Measurements from ENCODE around the gene METRNL.

The METRNL gene

DNA sequence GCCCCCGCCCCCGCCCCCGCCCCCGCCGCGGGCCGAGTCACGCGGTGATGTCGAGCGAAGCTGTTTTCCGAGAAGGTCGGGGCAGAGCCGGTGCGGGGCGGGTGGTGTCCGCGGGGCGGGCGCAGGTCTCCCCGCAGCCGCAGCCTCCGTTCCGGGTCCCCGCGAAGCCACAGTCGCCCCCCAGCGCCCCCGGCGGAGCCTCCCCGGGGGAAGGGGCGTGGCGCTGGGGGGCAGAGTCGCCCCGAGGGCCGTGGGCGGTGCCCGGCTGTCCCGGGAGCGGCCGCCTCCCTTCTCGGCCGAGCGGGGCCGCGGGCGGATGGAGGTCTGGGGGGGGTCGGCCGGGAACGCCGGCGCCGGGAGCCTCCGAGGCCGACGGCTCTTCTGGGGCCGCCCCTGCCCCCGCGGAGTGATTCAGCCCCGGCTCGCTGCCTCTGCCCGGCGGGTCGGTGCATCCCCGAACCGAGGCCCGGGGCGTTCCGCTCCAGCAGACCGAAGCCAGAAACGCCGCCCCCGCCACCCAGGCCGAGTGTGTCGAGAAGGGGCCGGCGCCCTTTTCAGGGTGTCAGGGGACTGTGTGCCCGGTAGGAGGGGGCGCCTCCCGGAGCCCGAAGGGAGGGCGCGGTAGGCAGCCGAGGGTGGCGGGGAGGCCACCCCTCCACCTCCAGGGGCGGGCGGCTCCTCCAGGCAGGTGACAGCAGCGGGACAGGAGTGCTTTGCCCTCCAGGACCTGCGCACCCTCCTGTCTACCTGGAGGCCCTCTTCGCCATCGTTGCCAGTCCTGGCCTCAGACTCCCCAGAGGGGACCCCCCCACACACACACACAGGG is 1.7 kb downstream of the METRNL start:
- peak; percentile 48 for DNase-seq (ENCODE audit: low read depth)

DNA sequence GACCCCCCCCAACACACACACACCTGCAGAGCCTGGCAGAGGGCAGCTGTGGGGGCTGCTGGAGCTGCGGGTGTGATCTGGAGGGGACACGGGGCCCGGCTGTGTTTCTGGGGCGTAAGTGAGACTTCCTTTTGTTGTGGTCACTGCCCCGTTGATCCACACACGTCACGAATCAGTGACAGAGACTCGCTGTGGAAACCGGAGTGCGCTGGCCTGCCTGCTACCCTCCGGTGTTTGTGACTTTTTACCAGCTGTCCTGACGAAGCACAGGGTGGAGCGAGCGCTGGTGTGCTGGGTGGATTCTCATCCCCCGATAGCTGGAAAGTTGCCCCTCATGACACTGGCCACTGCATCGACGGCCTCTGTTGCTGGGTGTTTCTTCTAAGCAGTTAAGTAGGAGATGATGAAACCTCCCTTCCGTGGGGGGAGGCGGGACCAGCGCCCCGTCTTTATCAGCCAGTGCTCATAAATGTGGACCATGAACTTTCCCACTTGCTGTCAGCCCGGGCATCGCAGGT is 2.3 kb downstream of the METRNL start:
- peak; percentile 47 for DNase-seq (ENCODE audit: low read depth)

GRCh38 chr17:83082424-83082823 is 3.0 kb downstream of the METRNL start:
- no peak for DNase-seq (ENCODE audit: low read depth)

GRCh38 chr17:83082909-83083367 is 3.5 kb downstream of the METRNL start:
- no peak for DNase-seq (ENCODE audit: low read depth)

DNA sequence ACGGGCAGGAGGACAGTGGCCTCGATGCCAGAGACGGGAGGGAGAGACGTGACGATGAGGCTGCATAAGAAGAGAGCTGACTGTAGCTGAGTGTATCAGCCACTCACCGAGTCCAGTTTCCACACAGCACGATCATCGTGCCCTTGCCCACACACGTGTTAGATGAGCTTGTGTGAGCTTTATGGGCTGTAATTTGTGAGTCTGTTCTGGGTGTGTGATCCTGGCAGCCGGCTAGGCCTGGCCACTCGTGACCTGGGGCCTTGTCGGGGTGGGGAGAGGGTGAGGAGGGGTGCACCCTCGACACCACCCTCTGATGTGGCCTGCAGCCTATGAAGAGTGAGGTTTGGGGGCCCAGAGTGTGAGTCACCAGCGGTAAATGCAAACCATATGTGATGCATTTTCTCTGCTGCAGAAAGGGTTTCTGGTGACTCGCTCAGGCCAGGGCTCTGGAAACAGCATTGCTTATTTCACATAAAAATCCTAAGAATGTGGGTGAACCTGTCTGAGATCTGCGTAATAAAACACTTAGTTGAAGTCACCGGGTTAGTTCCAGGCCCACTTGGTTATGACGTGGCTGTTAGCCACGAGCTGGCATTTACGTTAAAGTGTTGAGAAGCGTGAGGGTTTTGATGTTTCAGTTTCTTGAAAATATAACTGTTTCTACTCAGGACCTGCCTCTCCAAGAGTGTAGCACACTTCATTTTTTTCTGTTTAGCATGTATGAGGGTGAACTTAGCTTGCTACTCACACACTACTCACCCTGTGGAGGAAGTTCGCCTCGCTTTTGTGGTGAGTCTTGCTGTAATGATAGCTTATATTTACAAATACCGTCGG is 4.2 kb downstream of the METRNL start:
- peak; percentile 99 for DNase-seq (ENCODE audit: low read depth)

DNA sequence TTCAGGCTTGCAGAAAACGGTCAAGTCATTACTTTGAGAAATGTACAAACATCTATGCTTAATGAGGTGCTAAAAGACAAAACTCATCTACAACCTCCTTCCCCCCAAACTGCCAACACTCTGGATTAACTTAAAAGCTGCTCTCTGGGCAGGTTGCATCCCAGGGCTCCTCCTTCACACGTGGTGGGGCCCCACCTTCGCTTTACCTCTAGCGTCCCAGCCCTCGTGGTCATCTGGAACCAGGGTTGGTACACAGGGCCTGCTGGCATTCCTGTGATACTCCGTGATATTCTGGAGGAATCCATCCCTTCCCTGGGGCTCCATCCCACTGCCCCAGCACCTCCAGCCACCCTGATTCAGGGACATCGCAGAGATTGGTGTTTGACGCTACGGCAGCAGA is 4.8 kb downstream of the METRNL start:
- no peak for DNase-seq (ENCODE audit: low read depth)

DNA sequence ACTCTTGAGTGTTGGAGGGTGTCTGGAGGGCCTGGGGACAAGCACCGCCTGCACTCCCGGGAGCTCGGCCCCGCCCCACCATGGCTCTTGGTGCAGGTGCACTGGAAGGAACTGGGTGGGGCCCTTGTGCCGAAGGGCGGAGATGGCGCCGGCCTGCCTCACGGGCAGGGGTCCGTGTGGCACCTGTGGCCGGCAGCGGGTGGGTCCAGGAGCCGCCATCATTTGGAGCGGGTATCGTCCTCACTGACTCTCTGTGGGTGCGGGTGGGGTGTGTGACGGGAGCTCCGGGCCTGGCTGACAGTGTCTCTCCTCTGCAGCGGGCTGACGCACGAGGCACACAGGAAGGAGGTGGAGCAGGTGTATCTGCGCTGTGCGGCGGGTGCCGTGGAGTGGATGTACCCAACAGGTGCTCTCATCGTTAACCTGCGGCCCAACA is 5.2 kb downstream of the METRNL start:
- DNase-seq (ENCODE audit: low read depth) = no peak

DNA sequence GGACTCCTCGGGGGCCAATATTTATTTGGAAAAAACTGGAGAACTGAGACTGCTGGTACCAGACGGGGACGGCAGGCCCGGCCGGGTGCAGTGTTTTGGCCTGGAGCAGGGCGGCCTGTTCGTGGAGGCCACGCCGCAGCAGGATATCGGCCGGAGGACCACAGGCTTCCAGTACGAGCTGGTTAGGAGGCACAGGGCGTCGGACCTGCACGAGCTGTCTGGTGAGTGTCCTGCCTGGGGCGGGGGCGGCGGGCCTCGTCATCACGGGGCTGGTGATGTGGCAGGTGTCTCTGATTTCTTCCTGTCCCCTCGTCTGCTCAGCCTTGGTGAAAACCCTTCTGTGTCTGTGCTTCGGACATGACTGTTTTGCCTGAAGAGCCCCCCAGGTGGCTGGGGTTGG is 5.7 kb downstream of the METRNL start:
- no peak for DNase-seq (ENCODE audit: low read depth)

DNA sequence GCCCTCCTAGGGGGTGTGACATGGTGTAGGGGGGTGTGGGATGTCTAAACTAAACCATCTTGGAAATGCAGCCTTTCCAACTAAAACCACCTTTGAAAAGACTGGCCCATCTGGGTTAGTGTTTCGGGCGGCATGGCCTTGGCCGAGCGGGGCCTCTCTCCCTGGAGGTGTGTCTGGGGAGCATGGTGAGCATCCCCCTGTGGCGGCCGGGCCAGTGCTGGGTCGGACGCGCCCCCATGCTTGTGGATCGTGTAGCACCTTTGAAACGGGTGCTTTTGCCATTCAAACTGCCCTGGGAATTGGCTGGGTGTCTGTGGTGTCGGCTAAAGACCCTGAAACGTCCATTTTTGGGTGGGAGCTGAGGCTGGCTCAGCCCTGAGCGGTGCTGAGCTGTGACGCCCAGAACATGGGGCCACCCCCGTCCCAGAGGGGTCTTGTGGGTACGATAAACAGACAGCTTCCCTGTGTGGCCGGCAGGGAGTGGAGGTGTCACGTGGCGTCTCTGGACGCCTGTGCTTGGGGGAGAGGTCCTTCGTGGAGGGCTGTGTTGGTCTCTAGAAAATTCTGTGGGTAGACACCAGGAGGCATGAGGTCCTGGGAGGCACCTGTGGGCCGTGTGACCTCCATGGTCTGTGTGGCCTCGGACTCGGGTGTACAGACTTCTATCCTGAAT is 6.3 kb downstream of the METRNL start:
- DNase-seq (ENCODE audit: low read depth) = no peak

DNA sequence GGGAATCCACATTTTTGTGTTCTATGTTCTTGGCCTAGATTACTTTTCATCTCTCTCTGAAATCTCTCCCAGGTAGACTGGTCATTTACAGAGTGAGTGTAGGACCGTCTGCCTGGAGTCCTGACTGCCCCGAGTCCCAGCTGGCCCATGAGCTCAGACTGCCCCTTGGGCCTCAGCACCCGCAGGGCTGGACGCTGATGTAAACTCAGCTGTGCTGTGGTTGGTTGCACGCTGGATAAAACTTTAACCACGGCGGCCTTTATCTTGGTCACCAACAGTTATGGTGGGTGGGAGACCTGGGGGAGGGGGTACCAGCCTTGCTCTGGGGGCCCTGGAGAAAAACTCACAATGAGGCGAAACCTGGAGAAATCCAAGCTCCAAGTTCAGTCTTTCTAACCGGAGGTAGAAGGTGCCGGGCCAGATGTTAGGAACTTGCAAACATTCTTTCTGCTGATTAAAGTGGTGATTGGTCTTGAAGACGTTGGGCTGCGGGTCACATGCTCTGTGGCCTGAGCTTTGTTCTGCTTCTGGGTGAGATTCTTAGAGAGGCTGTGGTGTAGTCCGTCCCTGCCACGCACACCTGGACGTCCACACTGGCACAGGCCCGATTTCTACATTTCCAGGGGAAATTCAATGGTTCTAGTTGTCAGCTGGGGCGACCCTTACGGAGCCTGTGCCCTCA is 6.9 kb downstream of the METRNL start:
- no peak for DNase-seq (ENCODE audit: low read depth)

DNA sequence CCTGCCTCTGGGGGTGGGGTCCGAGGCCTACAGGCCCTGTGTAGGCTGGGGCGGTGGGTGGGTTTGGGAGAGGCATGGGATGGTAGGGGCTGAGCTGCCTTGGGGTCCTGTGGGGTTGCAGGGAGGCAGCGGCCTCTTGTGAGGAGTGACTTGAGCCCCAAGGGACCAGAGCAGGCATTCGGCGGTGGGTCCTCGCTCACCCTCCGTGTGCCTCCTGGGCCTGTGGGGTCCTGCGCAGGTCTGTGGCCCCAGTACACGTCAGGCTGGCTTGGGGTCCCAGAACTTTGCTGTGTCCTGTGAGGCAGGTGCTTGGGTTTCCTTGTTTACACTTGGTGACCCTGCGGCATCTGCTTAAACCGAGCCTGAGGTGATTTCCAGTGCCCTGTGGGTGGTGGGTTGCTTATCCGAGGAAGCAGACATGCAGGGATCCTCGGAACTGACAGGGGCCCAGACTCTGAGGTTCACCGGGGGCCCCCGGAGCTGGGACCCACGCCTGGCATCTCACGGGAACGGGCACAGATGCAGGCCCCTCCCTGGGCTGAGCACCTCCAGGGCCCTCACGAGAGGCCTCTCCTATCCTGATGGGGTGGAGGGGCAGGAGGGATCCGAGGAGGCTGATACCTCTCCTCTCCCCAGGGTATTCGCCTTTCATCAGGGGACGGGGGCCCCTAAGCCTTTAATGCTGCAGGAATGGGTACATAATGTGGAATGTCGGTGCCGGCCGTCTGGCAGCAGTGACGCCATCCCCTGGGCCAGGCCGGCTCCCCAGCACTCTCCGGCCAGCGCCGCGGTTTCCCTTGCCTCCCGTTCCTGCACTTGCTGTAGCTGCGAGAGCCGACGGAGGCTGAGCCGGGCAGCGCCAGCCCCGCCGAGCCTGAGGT is 7.7 kb downstream of the METRNL start:
- no peak for DNase-seq (ENCODE audit: low read depth)

GRCh38 chr17:83087788-83088360 is 8.5 kb downstream of the METRNL start:
- DNase-seq (ENCODE audit: low read depth) = no peak

DNA sequence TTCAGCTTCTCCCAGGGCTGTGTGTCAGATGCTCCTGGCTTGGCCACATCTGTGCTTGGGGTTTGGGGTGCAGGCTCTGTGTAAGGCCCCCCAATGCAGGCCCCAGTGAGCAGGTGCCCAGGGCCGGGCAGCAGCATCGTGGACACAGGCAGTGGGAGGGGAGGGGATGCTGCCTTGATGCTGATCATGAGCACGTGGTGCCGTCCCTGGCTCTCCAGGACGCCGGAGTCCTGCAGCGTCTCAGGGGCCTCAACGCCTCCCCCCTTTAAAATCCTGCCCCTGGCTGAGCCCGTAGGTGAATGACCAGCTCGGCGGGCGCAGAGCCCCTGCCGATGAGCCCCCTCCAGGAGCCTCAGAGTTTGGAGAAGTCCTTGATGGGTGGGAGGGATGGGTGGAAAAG is 9.0 kb downstream of the METRNL start:
- DNase-seq (ENCODE audit: low read depth) = no peak

DNA sequence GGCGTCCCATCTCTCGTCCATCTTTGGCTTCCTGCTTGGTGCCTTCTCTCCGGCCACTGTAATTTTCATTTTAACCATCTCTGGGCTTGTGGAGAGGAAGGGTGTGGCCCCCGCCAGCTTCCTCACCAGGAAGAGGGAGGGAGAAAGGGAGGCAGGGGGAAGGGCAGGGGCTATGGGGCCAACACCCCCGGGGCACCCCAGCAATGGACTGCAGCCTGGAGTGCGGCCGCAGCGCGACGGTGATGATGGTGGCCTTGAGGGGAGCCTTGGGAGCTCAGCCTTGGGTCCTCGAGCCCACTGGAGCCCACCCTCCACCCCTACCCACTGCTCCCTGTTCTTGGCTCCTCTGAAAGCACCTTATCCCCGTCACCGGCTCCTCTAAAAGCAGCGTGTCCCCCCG is 9.5 kb downstream of the METRNL start:
- no peak for DNase-seq (ENCODE audit: low read depth)

GRCh38 chr17:83089328-83090132 is 10.1 kb downstream of the METRNL start:
- no peak for DNase-seq (ENCODE audit: low read depth)

GRCh38 chr17:83090444-83091256 is 11.2 kb downstream of the METRNL start:
- no peak for DNase-seq (ENCODE audit: low read depth)

DNA sequence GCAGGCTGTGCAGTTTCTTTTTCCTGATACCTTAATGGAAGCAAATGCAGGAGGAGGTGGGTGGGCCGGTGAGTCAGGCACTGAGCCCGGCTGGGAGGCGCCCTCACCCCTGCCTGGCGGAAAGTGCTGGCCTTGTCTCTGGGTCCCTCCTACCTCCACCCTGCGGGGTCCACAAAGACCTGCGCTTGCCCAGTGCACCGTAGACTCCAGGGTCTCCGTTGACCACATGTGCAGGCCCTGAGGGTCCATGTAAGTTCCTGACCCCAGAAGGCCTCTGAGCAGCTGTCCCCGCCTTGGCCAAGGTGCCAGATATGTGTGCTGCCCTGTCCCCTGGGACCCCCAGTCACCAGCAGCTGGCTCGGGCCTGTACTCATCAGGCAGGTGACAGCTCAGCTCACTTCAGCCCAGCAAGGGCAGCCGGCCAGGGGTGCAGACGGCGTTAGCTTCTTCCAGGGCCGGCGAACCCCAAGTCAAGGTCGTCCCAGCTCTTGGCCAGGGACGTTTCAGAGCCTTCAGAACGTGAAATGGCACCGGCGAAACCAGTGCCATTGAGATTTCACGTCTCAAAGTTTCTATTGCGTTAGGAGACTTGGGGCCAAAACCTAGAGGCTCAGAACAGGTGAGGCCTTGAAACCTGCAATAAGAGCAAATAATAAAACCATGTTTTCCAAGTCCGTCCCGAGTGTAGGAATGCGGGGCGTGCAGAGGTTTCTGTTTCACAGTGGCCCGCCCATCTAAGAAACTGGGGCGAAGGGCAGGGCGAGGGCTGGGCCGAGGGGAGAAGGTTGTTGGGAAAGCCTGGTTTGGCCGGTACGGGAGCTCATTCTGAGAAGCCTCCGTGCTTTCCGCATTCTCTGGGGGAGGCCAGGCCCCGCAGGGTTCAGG is 12.1 kb downstream of the METRNL start:
- DNase-seq (ENCODE audit: low read depth) = no peak

GRCh38 chr17:83092186-83092585 is 12.8 kb downstream of the METRNL start:
- no peak for DNase-seq (ENCODE audit: low read depth)
